Liver (tissue), 9 donors: ENCODE results near the gene LRRC37A2. TPM values are rescaled to one million over a fixed set of nuclear protein-coding genes. Genes with fewer than 3 reads are reported as not detected.
"Not testable (repeated sequence)": the region's sequence is repeated elsewhere in the genome, so short reads cannot be mapped to it uniquely, and the experiment has no call there.

Experiments
- DNase-seq: peaks from one replicate; pipeline ENCODE4 v3.0.0-alpha.2; 2017; ENCODE audit warnings: low spot score
- H3K27ac ChIP-seq, 2 donors: one replicate each; pipeline ENCODE4 v1.7.0; 2013; ENCODE audit warnings: inconsistent platforms in 2 of 2, low read length in 2 of 2, control low read depth in 1 of 2, low read depth in 1 of 2, mild to moderate bottlenecking in 1 of 2
- H3K27me3 ChIP-seq, 4 donors: one replicate each; pipeline versions ENCODE4 v1.6.1 to v1.7.0; 2013; ENCODE audit warnings: low read length in 3 of 4, inconsistent platforms in 1 of 4, mild to moderate bottlenecking in 1 of 4, moderate library complexity in 1 of 4; ENCODE audit not compliant: control insufficient read depth in 4 of 4, insufficient read depth in 4 of 4
- H3K36me3 ChIP-seq, 4 donors: one replicate each; pipeline versions ENCODE4 v1.6.1 to v1.7.0; 2013; ENCODE audit warnings: low read length in 3 of 4, mild to moderate bottlenecking in 3 of 4, low read depth in 1 of 4, moderate library complexity in 1 of 4; ENCODE audit not compliant: control insufficient read depth in 4 of 4, insufficient read depth in 3 of 4
- H3K4me1 ChIP-seq, 4 donors: one replicate each; pipeline versions ENCODE4 v1.6.1 to v1.7.0; 2013; ENCODE audit warnings: low read length in 3 of 4, mild to moderate bottlenecking in 3 of 4, moderate library complexity in 1 of 4; ENCODE audit not compliant: control insufficient read depth in 4 of 4, insufficient read depth in 4 of 4
- H3K4me3 ChIP-seq, 3 donors: one replicate each; pipeline versions ENCODE4 v1.6.1 to v1.7.0; 2013; ENCODE audit warnings: low read length in 3 of 3, control low read depth in 1 of 3, low read depth in 1 of 3, mild to moderate bottlenecking in 1 of 3
- H3K9ac ChIP-seq, 2 donors: one replicate each; pipeline ENCODE4 v1.7.0; 2013; ENCODE audit warnings: low read length in 2 of 2, mild to moderate bottlenecking in 2 of 2, moderate library complexity in 2 of 2, control low read depth in 1 of 2, low read depth in 1 of 2
- H3K9me3 ChIP-seq, 4 donors: one replicate each; pipeline versions ENCODE4 v1.6.1 to v1.7.0; 2013; ENCODE audit warnings: low read length in 3 of 4; ENCODE audit not compliant: control insufficient read depth in 4 of 4
- WGBS: extraction: QIAGEN DNeasy Blood & Tissue Kit; methylation state at CpG from one replicate; pipeline ENCODE4 v1.1.7; 2013; 5-methylcytosine and 5-hydroxymethylcytosine counted together
- polyA plus RNA-seq, 2 donors: library from polyadenylated mRNA; stranded (reverse) in 1 of 2; unstranded in 1 of 2; fragments of 200-250 nt in 1 of 2; fragments of >200 nt in 1 of 2; fragmentation: Nextera tagmentation in 1 of 2; extraction: Ambion mirVana in 1 of 2; gene quantifications; one replicate each; pipeline versions ENCODE4 v1.2.1 to v1.2.3, GENCODE V29; 2013 to 2015
- total RNA-seq, 2 donors: library from RNA; depleted of rRNA; stranded (reverse); fragments of >200 nt; gene quantifications; one replicate each; pipeline ENCODE4 v1.2.3, GENCODE V29; 2014
- donor health status: healthy.
- donor health status: healthy.
- donor health status: healthy.
- donor health status: healthy.
- donor health status: healthy.

LRRC37A2 gene
- 1 to 10 TPM; 2.2 to 5.7 TPM for total RNA-seq
- polyA plus RNA-seq = 1 to 10 TPM in 1 of 2 donors, under 1 TPM in 1; 0.67 to 5.0 TPM

GRCh38 chr17:46512168-46512567, at the start of gene LRRC37A2:
TSS of gene LRRC37A2 (plus strand) at chr17:46512468. CDS start at chr17:46512713, 245 bp downstream.
- not testable (repeated sequence) for H3K27me3 ChIP-seq, DNase-seq, H3K9me3 ChIP-seq, H3K4me1 ChIP-seq, H3K4me3 ChIP-seq, H3K36me3 ChIP-seq, H3K27ac ChIP-seq, H3K9ac ChIP-seq
- over 99% methylated on average over 3 of the region's 11 CpGs for WGBS

GRCh38 chr17:46467618-46468017, 44.6 kb upstream of the LRRC37A2 start:
- DNase-seq, H3K4me1 ChIP-seq, H3K9me3 ChIP-seq: not testable (repeated sequence)

GRCh38 chr17:46474489-46474888, 37.8 kb upstream of the LRRC37A2 start:
- not testable (repeated sequence) for H3K36me3 ChIP-seq, H3K9ac ChIP-seq, DNase-seq, H3K4me3 ChIP-seq, H3K4me1 ChIP-seq, H3K9me3 ChIP-seq, H3K27ac ChIP-seq, H3K27me3 ChIP-seq
- WGBS = 83% methylated on average over 1 of the region's 3 CpGs

More at GRCh38 chr17:46467618-46468017, 44.6 kb upstream of the LRRC37A2 start:
- H3K9ac ChIP-seq, H3K36me3 ChIP-seq, H3K27me3 ChIP-seq, H3K4me3 ChIP-seq, H3K27ac ChIP-seq: not testable (repeated sequence)
- WGBS = 98% methylated on average over 3 of the region's 5 CpGs

GRCh38 chr17:46475583-46475982, 36.7 kb upstream of the LRRC37A2 start:
- not testable (repeated sequence) for H3K36me3 ChIP-seq, H3K27me3 ChIP-seq, H3K9me3 ChIP-seq, DNase-seq, H3K9ac ChIP-seq, H3K4me1 ChIP-seq, H3K4me3 ChIP-seq, H3K27ac ChIP-seq
- WGBS = 62% methylated on average over 1 of the region's 2 CpGs

GRCh38 chr17:46478823-46479222, 33.4 kb upstream of the LRRC37A2 start:
- not testable (repeated sequence) for H3K36me3 ChIP-seq, H3K27me3 ChIP-seq, H3K9me3 ChIP-seq, H3K4me3 ChIP-seq, DNase-seq, H3K4me1 ChIP-seq, H3K27ac ChIP-seq, H3K9ac ChIP-seq
- no CpG with 5 or more reads among the region's 3 CpGs for WGBS

- not testable (repeated sequence) for DNase-seq, H3K9me3 ChIP-seq, H3K4me3 ChIP-seq, H3K27ac ChIP-seq, H3K4me1 ChIP-seq, H3K27me3 ChIP-seq, H3K9ac ChIP-seq, H3K36me3 ChIP-seq
- WGBS = no CpG with 5 or more reads among the region's 2 CpGs
Measured at GRCh38 chr17:46481310-46481709, 31.0 kb upstream of the LRRC37A2 start.

- not testable (repeated sequence) for H3K36me3 ChIP-seq, H3K4me1 ChIP-seq, H3K27me3 ChIP-seq, H3K27ac ChIP-seq, H3K9me3 ChIP-seq, DNase-seq, H3K9ac ChIP-seq, H3K4me3 ChIP-seq
- WGBS = 97% methylated on average over 11 of the region's 16 CpGs
Measured at GRCh38 chr17:46492021-46492420, 20.2 kb upstream of the LRRC37A2 start.

- H3K9ac ChIP-seq, DNase-seq, H3K9me3 ChIP-seq, H3K36me3 ChIP-seq, H3K27me3 ChIP-seq, H3K4me1 ChIP-seq, H3K27ac ChIP-seq, H3K4me3 ChIP-seq: not testable (repeated sequence)
- no CpG with 5 or more reads among the region's 6 CpGs for whole genome bisulfite sequencing
Measured at GRCh38 chr17:46499437-46500139, 12.7 kb upstream of the LRRC37A2 start.
